HCT116 (cell line): ENCODE measurements around the gene ZNF57. TPM values are rescaled to one million over a fixed set of nuclear protein-coding genes. Genes with fewer than 3 reads are reported as not detected.

Experiments used
- ATAC-seq: fragments of 200-7000 bp; cut with Tn5 transposase; 2 replicates; pipeline ENCODE4 v1.9.1; 2020; ENCODE audit warnings: mild to moderate bottlenecking, moderate library complexity
- BruUV-seq: library from RNA; stranded (reverse); fragments of 400-500 nt; replicated peaks from 2 replicates; lab custom pipeline; 2021; lab: Mats Ljungman, UMichigan
- CTCF ChIA-PET: fragments of 300-600 bp; sonication (Branson Sonifier 250); formaldehyde crosslinking; loops from one replicate; lab custom pipeline; 2021; ENCODE audit warnings: antibody characterized with exemption; lab: Charles Lee
- POLR2A ChIA-PET: fragments of 300-600, 350-600 bp; sonication (Branson Sonifier 250); formaldehyde crosslinking; loops from one replicate; lab custom pipeline; 2021; ENCODE audit warnings: antibody characterized with exemption; lab: Charles Lee
- RAD21 ChIA-PET, 2 experiments: fragments of 300-600 bp; sonication (Branson Sonifier 250); formaldehyde crosslinking; loops; one replicate each; lab custom pipeline; 2023; ENCODE audit warnings: low total read pairs in 2 of 2; ENCODE audit not compliant: uncharacterized antibody in 2 of 2, unreplicated experiment in 2 of 2, low non-redundant PET in 1 of 2; lab: Charles Lee
- DNase-seq: peaks from one replicate; pipeline ENCODE4 v3.0.0-alpha.2; 2010; ENCODE audit warnings: low read depth, low spot score
- H2AFZ ChIP-seq: fragments of 200-600 bp; shearing (Covaris generic), sonication (generic); 2 replicates; pipeline ENCODE4 v1.6.1; 2017; ENCODE audit warnings: low read depth, mixed run types, mixed read lengths, antibody characterized with exemption, low read length; ENCODE audit not compliant: poor library complexity, severe bottlenecking
- H3K27ac ChIP-seq: 2 replicates; pipeline ENCODE4 v1.5.1; 2012; ENCODE audit warnings: low read depth, low read length
- H3K27me3 ChIP-seq: fragments of 200-600 bp; sonication (generic); 2 replicates; pipeline ENCODE4 v1.6.1; 2016; ENCODE audit warnings: mixed run types, low read length, mixed read lengths; ENCODE audit not compliant: insufficient read depth
- H3K36me3 ChIP-seq, 2 experiments: fragments of 200-500 bp in 1 of 2; fragments of 200-600 bp in 1 of 2; sonication (Bioruptor generic) in 1 of 2; sonication (generic) in 1 of 2; 2 replicates each; pipeline versions ENCODE4 v1.5.1 to v1.6.1; 2014 to 2016; ENCODE audit warnings: low read length in 2 of 2, inconsistent platforms in 1 of 2, mixed read lengths in 1 of 2, mixed run types in 1 of 2; ENCODE audit not compliant: insufficient read depth in 2 of 2, control insufficient read depth in 1 of 2
- H3K4me1 ChIP-seq, 2 experiments: fragments of 200-600 bp in 1 of 2; sonication (generic) in 1 of 2; 2 replicates each; pipeline versions ENCODE4 v1.5.1 to v1.6.1; 2012 to 2017; ENCODE audit warnings: low read length in 2 of 2, inconsistent platforms in 1 of 2, mild to moderate bottlenecking in 1 of 2, mixed read lengths in 1 of 2, mixed run types in 1 of 2, moderate library complexity in 1 of 2; ENCODE audit not compliant: insufficient read depth in 2 of 2, control insufficient read depth in 1 of 2
- H3K4me2 ChIP-seq: fragments of 200-600 bp; sonication (generic); 2 replicates; pipeline ENCODE4 v1.6.1; 2017; ENCODE audit warnings: mixed run types, low read length, mixed read lengths
- H3K4me3 ChIP-seq, 2 experiments: fragments of 200-600 bp in 1 of 2; sonication (generic) in 1 of 2; replicated peaks in 1 of 2; 2 replicates each; pipeline ENCODE4 v1.5.1; 2011 to 2016; ENCODE audit warnings: low read length in 2 of 2, control low read depth in 1 of 2, low read depth in 1 of 2, mild to moderate bottlenecking in 1 of 2, mixed read lengths in 1 of 2, mixed run types in 1 of 2
- H3K79me2 ChIP-seq: fragments of 200-600 bp; sonication (generic); 2 replicates; pipeline ENCODE4 v1.6.1; 2017; ENCODE audit warnings: mild to moderate bottlenecking, mixed run types, low read length, moderate library complexity, mixed read lengths; ENCODE audit not compliant: insufficient read depth
- H3K9ac ChIP-seq: fragments of 200-600 bp; sonication (generic); 2 replicates; pipeline ENCODE4 v1.6.1; 2016; ENCODE audit warnings: low read length, mixed read lengths
- H3K9me2 ChIP-seq: fragments of 200-600 bp; sonication (generic), shearing (Covaris generic); 2 replicates; pipeline ENCODE4 v1.6.1; 2017; ENCODE audit warnings: mixed run types, mild to moderate bottlenecking, moderate library complexity; ENCODE audit not compliant: insufficient read depth
- H3K9me3 ChIP-seq, 2 experiments: fragments of 200-500 bp in 1 of 2; fragments of 200-600 bp in 1 of 2; sonication (Bioruptor generic) in 1 of 2; sonication (generic) in 1 of 2; 2 replicates each; pipeline ENCODE4 v1.6.1; 2014 to 2017; ENCODE audit warnings: low read length in 2 of 2, mixed read lengths in 2 of 2, inconsistent platforms in 1 of 2, low read depth in 1 of 2, mild to moderate bottlenecking in 1 of 2, mixed run types in 1 of 2, moderate library complexity in 1 of 2; ENCODE audit not compliant: control insufficient read depth in 1 of 2, insufficient read depth in 1 of 2
- H4K20me1 ChIP-seq: fragments of 200-600 bp; sonication (generic), shearing (Covaris generic); 2 replicates; pipeline ENCODE4 v1.6.1; 2017; ENCODE audit warnings: mixed run types, mild to moderate bottlenecking, moderate library complexity; ENCODE audit not compliant: insufficient read depth
- CEBPB ChIP-seq: IDR thresholded peaks from 2 replicates; pipeline ENCODE4 v1.6.1; 2012; ENCODE audit warnings: low read depth
- ELF1 ChIP-seq: IDR thresholded peaks from 2 replicates; pipeline ENCODE4 v1.6.1; 2012; ENCODE audit warnings: low read depth, borderline replicate concordance
- EZH2 ChIP-seq: fragments of 200-600 bp; sonication (generic); IDR thresholded peaks from 2 replicates; pipeline ENCODE4 v1.6.1; 2017; ENCODE audit warnings: antibody characterized with exemption, mixed run types
- POLR2AphosphoS5 ChIP-seq: IDR thresholded peaks from 2 replicates; pipeline ENCODE4 v1.6.1; 2011; ENCODE audit warnings: mild to moderate bottlenecking, low read depth, low read length, moderate library complexity
- RAD21 ChIP-seq: IDR thresholded peaks from 2 replicates; pipeline ENCODE4 v1.6.1; 2012; ENCODE audit warnings: low read depth, mild to moderate bottlenecking
- SIN3A ChIP-seq: IDR thresholded peaks from 2 replicates; pipeline ENCODE4 v1.6.1; 2012; ENCODE audit warnings: low read depth
- YY1 ChIP-seq: IDR thresholded peaks from 2 replicates; pipeline ENCODE4 v1.6.1; 2011; ENCODE audit warnings: low read length, low read depth, moderate library complexity, mild to moderate bottlenecking; ENCODE audit not compliant: insufficient replicate concordance; ENCODE audit errors: extremely low read depth
- ZFX ChIP-seq: fragments of 450-650 bp; IDR thresholded peaks from 2 replicates; pipeline ENCODE4 v1.6.1; 2017
- ZNF274 ChIP-seq: fragments of 200-500 bp; sonication (Bioruptor generic); IDR thresholded peaks from 2 replicates; pipeline ENCODE4 v1.6.1; 2014; ENCODE audit warnings: mild to moderate bottlenecking, low read depth, low read length, inconsistent platforms
- intact Hi-C: fragments of 100-400 bp; cut with micrococcal nuclease; formaldehyde crosslinking; loops from 2 replicates; pipeline ENCODE4 v1.10.0; 2022
- total RNA-seq: library from RNA; stranded (reverse); gene quantifications from one replicate; pipeline ENCODE4 v1.2.1, GENCODE V29; 2021; ENCODE audit not compliant: unreplicated experiment
- TF ChIP-seq, protein P1 (sequence below), 3 experiments: fragments of 200-600 bp in 1 of 3; sonication (generic) in 1 of 3; IDR thresholded peaks in 2 of 3; conservative IDR thresholded peaks in 1 of 3; 2 replicates each; pipeline ENCODE4 v1.5.1; 2012 to 2017; ENCODE audit warnings: low read depth in 2 of 3, low read length in 2 of 3, antibody characterized with exemption in 1 of 3, borderline replicate concordance in 1 of 3, control low read depth in 1 of 3, mild to moderate bottlenecking in 1 of 3, mixed read lengths in 1 of 3, mixed run types in 1 of 3, moderate library complexity in 1 of 3; ENCODE audit not compliant: insufficient read depth in 1 of 3
- TF ChIP-seq, protein P2 (sequence below): IDR thresholded peaks from 2 replicates; pipeline ENCODE4 v1.6.1; 2012; ENCODE audit warnings: low read depth

Gene ZNF57
- total RNA-seq, 1 experiment from 2014 or later = 8.3 TPM

DNA sequence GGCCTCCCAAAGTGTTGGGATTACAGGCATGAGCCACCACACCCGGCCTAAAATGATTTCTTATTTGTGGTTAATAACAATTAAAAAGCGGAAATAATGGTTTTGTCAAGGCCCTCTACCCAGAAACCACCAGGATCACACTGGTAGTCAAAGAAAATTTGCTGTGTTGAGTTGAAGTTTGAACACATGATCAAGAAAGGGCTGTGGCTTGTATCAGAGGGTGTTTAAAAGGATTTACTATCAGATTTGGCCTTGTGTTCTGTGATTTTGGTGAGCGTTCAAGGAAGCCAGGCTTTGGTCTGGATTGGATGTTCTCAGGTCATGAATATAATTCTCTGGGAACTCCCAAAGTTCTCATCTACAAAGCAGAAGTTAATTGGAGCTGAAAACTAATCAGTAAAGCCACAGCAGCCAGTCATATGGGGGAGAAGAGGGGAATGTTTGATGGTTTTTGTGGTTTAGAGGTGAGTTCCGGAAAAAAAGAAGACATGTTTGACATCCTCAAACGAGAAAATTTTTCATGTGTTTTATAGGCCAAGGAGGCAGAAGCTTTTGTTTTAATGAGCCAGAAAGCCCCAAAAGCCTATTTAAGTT lies 44.2 kb upstream of the ZNF57 start:
- CTCF ChIA-PET = no interaction called here
- Histone ChIP-seq H3K4me1 (no peaks in the 10 kb centered on the region), H3K36me3 (peaks cover 6 to 20% of the 10 kb centered on the region in 2 experiments), H3K9ac (no peak overlapping the region), H2AFZ (no peak overlapping the region), H3K4me2 (no peak overlapping the region), H4K20me1 (no peaks in the 10 kb centered on the region), H3K9me2 (no peaks in the 10 kb centered on the region), H3K9me3 (peaks cover 24% of the 10 kb centered on the region in 2 experiments; a peak in 3 of 4 replicates), H3K27me3 (no peaks in the 10 kb centered on the region), H3K4me3 (no peak overlapping the region), H3K27ac (no peak overlapping the region), H3K79me2 (no peaks in the 10 kb centered on the region)
- no TSS peak for BruUV-seq
- POLR2A ChIA-PET = no interaction called here
- DNase-seq (no peak), ATAC-seq (no peak)
- intact Hi-C loops = no loop called here
- RAD21 ChIA-PET = no interaction called here
- TF ChIP-seq ZFX (no peak), ZNF274 (no peak), EZH2 (no peak), POLR2AphosphoS5 (no peak), RAD21 (no peak), SIN3A (no peak), ELF1 (no peak), YY1 (no peak), CEBPB (no peak)
- TF ChIP-seq, protein P1, sequence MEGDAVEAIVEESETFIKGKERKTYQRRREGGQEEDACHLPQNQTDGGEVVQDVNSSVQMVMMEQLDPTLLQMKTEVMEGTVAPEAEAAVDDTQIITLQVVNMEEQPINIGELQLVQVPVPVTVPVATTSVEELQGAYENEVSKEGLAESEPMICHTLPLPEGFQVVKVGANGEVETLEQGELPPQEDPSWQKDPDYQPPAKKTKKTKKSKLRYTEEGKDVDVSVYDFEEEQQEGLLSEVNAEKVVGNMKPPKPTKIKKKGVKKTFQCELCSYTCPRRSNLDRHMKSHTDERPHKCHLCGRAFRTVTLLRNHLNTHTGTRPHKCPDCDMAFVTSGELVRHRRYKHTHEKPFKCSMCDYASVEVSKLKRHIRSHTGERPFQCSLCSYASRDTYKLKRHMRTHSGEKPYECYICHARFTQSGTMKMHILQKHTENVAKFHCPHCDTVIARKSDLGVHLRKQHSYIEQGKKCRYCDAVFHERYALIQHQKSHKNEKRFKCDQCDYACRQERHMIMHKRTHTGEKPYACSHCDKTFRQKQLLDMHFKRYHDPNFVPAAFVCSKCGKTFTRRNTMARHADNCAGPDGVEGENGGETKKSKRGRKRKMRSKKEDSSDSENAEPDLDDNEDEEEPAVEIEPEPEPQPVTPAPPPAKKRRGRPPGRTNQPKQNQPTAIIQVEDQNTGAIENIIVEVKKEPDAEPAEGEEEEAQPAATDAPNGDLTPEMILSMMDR (IDR thresholded peaks at IDR 0.05 in 2 of 3, conservative IDR thresholded peaks at IDR 0.05 in 1 of 3; ENCODE audit: borderline replicate concordance in 1 of 3, insufficient read depth in 1 of 3, low read depth in 2 of 3, low read length in 2 of 3) = no peak
- TF ChIP-seq, protein P2, sequence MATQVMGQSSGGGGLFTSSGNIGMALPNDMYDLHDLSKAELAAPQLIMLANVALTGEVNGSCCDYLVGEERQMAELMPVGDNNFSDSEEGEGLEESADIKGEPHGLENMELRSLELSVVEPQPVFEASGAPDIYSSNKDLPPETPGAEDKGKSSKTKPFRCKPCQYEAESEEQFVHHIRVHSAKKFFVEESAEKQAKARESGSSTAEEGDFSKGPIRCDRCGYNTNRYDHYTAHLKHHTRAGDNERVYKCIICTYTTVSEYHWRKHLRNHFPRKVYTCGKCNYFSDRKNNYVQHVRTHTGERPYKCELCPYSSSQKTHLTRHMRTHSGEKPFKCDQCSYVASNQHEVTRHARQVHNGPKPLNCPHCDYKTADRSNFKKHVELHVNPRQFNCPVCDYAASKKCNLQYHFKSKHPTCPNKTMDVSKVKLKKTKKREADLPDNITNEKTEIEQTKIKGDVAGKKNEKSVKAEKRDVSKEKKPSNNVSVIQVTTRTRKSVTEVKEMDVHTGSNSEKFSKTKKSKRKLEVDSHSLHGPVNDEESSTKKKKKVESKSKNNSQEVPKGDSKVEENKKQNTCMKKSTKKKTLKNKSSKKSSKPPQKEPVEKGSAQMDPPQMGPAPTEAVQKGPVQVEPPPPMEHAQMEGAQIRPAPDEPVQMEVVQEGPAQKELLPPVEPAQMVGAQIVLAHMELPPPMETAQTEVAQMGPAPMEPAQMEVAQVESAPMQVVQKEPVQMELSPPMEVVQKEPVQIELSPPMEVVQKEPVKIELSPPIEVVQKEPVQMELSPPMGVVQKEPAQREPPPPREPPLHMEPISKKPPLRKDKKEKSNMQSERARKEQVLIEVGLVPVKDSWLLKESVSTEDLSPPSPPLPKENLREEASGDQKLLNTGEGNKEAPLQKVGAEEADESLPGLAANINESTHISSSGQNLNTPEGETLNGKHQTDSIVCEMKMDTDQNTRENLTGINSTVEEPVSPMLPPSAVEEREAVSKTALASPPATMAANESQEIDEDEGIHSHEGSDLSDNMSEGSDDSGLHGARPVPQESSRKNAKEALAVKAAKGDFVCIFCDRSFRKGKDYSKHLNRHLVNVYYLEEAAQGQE = no peak
